ENCODE results near the gene ZNF444.

- TF ChIP-seq CTCF (IDR thresholded peaks at IDR 0.05; ENCODE audit: low read depth, low read length, missing input control) (no peak), FOXA2 (IDR thresholded peaks at IDR 0.05) (no peak)
These were observed 1.1 kb upstream of the ZNF444 start for GRCh38 chr19:56139847-56140582.
